HepG2 (cell line): ENCODE data around the gene SLC38A2. TPM values are rescaled to one million over a fixed set of nuclear protein-coding genes. Genes with fewer than 3 reads are reported as not detected.

Source experiments
- ATAD3A ChIP-seq: sonication (generic); formaldehyde crosslinking; IDR thresholded peaks from 2 replicates; pipeline ENCODE4 v1.4.0; 2020; ENCODE audit warnings: missing genetic modification reagents
- CEBPB ChIP-seq: IDR thresholded peaks from 2 replicates; pipeline ENCODE4 v1.6.1; 2011; ENCODE audit warnings: low read depth, low read length, improper control_type of control experiment, borderline replicate concordance
- EHMT2 ChIP-seq: fragments of 200-600 bp; sonication (generic); IDR thresholded peaks from 2 replicates; pipeline ENCODE4 v1.7.0; 2017; ENCODE audit warnings: antibody characterized with exemption, low read depth, low read length, borderline replicate concordance
- ELK4 ChIP-seq: sonication (generic); formaldehyde crosslinking; IDR thresholded peaks from 2 replicates; pipeline ENCODE4 v1.9.0; 2021; ENCODE audit warnings: missing genetic modification reagents, borderline replicate concordance
- GRHL1 ChIP-seq: sonication (generic); formaldehyde crosslinking; conservative IDR thresholded peaks from 2 replicates; pipeline ENCODE4 v1.8.0; 2022; ENCODE audit warnings: missing genetic modification reagents
- HES4 ChIP-seq: sonication (generic); formaldehyde crosslinking; IDR thresholded peaks from 2 replicates; pipeline ENCODE4 v1.9.0; 2021; ENCODE audit warnings: mild to moderate bottlenecking, missing genetic modification reagents, borderline replicate concordance
- HNF4A ChIP-seq: sonication (generic); formaldehyde crosslinking; IDR thresholded peaks from 2 replicates; pipeline ENCODE4 v1.4.0; 2020; ENCODE audit warnings: missing genetic modification reagents
- HNRNPL ChIP-seq: fragments of 200-400 bp; formaldehyde crosslinking; IDR thresholded peaks from 2 replicates; pipeline ENCODE4 v1.6.1; 2017; ENCODE audit warnings: mild to moderate bottlenecking, low read depth, low read length
- MLX ChIP-seq: IDR thresholded peaks from 2 replicates; pipeline ENCODE4 v1.6.1; 2016
- NFATC3 ChIP-seq: sonication (generic); formaldehyde crosslinking; IDR thresholded peaks from 2 replicates; pipeline ENCODE4 v1.5.1; 2020; ENCODE audit warnings: mild to moderate bottlenecking, missing genetic modification reagents
- NFIC ChIP-seq: IDR thresholded peaks from 2 replicates; pipeline ENCODE4 v1.6.1; 2012; ENCODE audit warnings: mild to moderate bottlenecking, low read length, inconsistent platforms
- NFYB ChIP-seq: sonication (generic); formaldehyde crosslinking; IDR thresholded peaks from 2 replicates; pipeline ENCODE4 v1.4.0; 2020; ENCODE audit warnings: missing genetic modification reagents
- POLR2AphosphoS2 ChIP-seq: IDR thresholded peaks from 2 replicates; pipeline ENCODE4 v1.6.1; 2011; ENCODE audit warnings: low read depth, low read length, improper control_type of control experiment
- PRPF4 ChIP-seq: fragments of 200-400 bp; formaldehyde crosslinking; IDR thresholded peaks from 2 replicates; pipeline ENCODE4 v1.6.1; 2016; ENCODE audit warnings: low read length, low read depth; ENCODE audit not compliant: poor library complexity, severe bottlenecking
- RFXANK ChIP-seq: IDR thresholded peaks from 2 replicates; pipeline ENCODE4 v1.6.1; 2016
- ZNF710 ChIP-seq: sonication (generic); formaldehyde crosslinking; IDR thresholded peaks from 2 replicates; pipeline ENCODE4 v1.5.0; 2020; ENCODE audit warnings: mild to moderate bottlenecking, missing genetic modification reagents, borderline replicate concordance
- polyA plus RNA-seq, 8 experiments: library from polyadenylated mRNA; depleted of rRNA in 3 of 8; stranded (reverse) in 7 of 8; unstranded in 1 of 8; fragments of >200 nt; fragmentation: Illumina TruSeq in 4 of 8; extraction: Trizol in 4 of 8; gene quantifications; 2 replicates each; pipeline versions ENCODE4 v1.2.1 to v1.2.3, GENCODE V29; 2011 to 2016; ENCODE audit warnings: low read depth in 4 of 8, missing spikeins in 1 of 8, mixed read lengths in 1 of 8; ENCODE audit not compliant: insufficient read depth in 1 of 8
- total RNA-seq, 5 experiments: library from RNA; depleted of rRNA; stranded (reverse); fragments of >200 nt; fragmentation: Illumina TruSeq; extraction: Trizol; gene quantifications; 2 replicates each; pipeline ENCODE4 v1.2.3, GENCODE V29; 2016; ENCODE audit warnings: low read depth in 1 of 5
- TF ChIP-seq, protein P1 (sequence below): sonication (generic); formaldehyde crosslinking; IDR thresholded peaks from 2 replicates; pipeline ENCODE4 v1.4.0; 2020; ENCODE audit warnings: mild to moderate bottlenecking, missing genetic modification reagents, borderline replicate concordance
- TF ChIP-seq, protein P2 (sequence below): sonication (generic); formaldehyde crosslinking; IDR thresholded peaks from 2 replicates; pipeline ENCODE4 v1.4.0; 2020; ENCODE audit warnings: mild to moderate bottlenecking, missing genetic modification reagents

Gene SLC38A2
- total and polyA plus RNA-seq, 2 of the 13 experiments (the other 11 are each of a cell fraction or from before 2014, with no cell fraction given) = 368 to 880 TPM

- TF ChIP-seq, protein P1, sequence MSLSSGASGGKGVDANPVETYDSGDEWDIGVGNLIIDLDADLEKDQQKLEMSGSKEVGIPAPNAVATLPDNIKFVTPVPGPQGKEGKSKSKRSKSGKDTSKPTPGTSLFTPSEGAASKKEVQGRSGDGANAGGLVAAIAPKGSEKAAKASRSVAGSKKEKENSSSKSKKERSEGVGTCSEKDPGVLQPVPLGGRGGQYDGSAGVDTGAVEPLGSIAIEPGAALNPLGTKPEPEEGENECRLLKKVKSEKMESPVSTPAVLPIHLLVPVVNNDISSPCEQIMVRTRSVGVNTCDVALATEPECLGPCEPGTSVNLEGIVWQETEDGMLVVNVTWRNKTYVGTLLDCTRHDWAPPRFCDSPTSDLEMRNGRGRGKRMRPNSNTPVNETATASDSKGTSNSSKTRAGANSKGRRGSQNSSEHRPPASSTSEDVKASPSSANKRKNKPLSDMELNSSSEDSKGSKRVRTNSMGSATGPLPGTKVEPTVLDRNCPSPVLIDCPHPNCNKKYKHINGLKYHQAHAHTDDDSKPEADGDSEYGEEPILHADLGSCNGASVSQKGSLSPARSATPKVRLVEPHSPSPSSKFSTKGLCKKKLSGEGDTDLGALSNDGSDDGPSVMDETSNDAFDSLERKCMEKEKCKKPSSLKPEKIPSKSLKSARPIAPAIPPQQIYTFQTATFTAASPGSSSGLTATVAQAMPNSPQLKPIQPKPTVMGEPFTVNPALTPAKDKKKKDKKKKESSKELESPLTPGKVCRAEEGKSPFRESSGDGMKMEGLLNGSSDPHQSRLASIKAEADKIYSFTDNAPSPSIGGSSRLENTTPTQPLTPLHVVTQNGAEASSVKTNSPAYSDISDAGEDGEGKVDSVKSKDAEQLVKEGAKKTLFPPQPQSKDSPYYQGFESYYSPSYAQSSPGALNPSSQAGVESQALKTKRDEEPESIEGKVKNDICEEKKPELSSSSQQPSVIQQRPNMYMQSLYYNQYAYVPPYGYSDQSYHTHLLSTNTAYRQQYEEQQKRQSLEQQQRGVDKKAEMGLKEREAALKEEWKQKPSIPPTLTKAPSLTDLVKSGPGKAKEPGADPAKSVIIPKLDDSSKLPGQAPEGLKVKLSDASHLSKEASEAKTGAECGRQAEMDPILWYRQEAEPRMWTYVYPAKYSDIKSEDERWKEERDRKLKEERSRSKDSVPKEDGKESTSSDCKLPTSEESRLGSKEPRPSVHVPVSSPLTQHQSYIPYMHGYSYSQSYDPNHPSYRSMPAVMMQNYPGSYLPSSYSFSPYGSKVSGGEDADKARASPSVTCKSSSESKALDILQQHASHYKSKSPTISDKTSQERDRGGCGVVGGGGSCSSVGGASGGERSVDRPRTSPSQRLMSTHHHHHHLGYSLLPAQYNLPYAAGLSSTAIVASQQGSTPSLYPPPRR (CRISPR knock-in tag) = no peak
- TF ChIP-seq ATAD3A (CRISPR knock-in tag) (no peak), ZNF710 (CRISPR knock-in tag) (no peak), NFYB (CRISPR knock-in tag) (no peak), HES4 (CRISPR knock-in tag) (no peak), POLR2AphosphoS2 (0 out of 2 replicates have a peak, but pooled peaks have one; percentile 55), ELK4 (CRISPR knock-in tag) (no peak), MLX (no peak), EHMT2 (no peak), PRPF4 (no peak), NFATC3 (CRISPR knock-in tag) (no peak), GRHL1 (CRISPR knock-in tag) (no peak), NFIC (0 out of 2 replicates have a peak, but pooled peaks have one; percentile 17), CEBPB (no peak), HNF4A (no peak), HNRNPL (peak; percentile 67; the same call in 1 of the 2 replicates), RFXANK (CRISPR knock-in tag) (no peak)
- TF ChIP-seq, protein P2, sequence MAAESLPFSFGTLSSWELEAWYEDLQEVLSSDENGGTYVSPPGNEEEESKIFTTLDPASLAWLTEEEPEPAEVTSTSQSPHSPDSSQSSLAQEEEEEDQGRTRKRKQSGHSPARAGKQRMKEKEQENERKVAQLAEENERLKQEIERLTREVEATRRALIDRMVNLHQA = no peak
These were observed 7.6 kb downstream of the SLC38A2 start (continued) for GRCh38 chr12:46364777-46365580.
